ENCODE results near the gene PPME1.

- TF ChIP-seq POLR2AphosphoS5 (IDR thresholded peaks at IDR 0.05) = no peak
- TF ChIP-seq CTCF (IDR thresholded peaks at IDR 0.05) = no peak
- no peak for TF ChIP-seq EP300 (IDR thresholded peaks at IDR 0.05)
- TF ChIP-seq POLR2A (IDR thresholded peaks at IDR 0.05) = no peak
Observed at GRCh38 chr11:74206746-74207145, 35.7 kb downstream of the PPME1 start.

Measured in upper lobe of left lung (tissue), 4 donors.